ENCODE measurements around the gene PGA4.

Gene PGA4

DNA sequence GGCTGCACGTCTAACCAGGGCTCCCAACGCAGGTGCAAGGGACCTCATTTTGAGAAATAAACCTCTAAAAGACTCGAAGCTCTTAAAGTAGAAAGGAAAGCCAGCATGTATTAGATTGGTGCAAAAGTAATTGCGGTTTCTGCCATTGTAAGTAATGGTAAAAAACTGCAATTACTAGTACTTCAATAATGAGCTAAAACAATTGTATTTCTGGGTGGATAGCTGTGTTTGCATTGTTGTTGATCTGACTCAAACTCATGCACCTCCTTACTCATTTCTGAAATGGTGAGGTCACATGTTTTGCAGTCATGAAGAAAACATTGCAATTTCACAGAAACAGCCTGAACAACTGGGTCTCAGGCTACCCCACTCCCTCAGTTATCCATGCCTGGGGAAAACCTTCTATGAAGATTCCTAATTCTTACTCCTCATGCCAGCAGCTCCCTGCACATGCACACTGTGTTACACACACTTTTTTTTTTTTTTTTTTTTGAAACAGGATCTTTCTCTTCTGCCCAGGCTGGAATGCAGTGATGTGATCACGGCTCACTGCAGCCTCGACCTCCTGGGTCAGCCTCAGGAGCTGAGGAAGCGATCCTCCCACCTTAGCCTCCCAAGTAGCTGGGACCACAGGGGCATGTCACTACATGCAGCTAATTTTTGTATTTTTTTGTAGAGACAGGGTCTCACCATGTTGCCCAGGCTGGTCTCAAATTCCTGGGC lies 48.4 kb downstream of the PGA4 start:
- Histone ChIP-seq H3K4me3 (ENCODE audit: low read depth, low read length) (no peak overlapping the region), H3K36me3 (ENCODE audit: control insufficient read depth in 2 of 2, insufficient read depth in 1 of 2, low read length in 2 of 2) (peaks cover 0 to 16% of the 10 kb centered on the region in 2 experiments; a peak in 1 of 3 replicates), H3K9me3 (ENCODE audit: control insufficient read depth, insufficient read depth, low read depth, low read length) (no peaks in the 10 kb centered on the region), H3K27ac (ENCODE audit: extremely low read depth, low read depth, low read length) (no peak overlapping the region), H3K4me1 (ENCODE audit: control insufficient read depth, insufficient read depth, low read length) (no peaks in the 10 kb centered on the region)
- ChIA-PET POLR2A (interaction anchor here (0.7 kb wide), 1 partner anchor 61 kb away, joined by 4 read pairs; no protein-coding TSS in a partner anchor), CTCF (interaction anchor here (0.8 to 3.6 kb wide), 2 partner anchors 16 to 443 kb away, joined by 3 to 13 read pairs; no protein-coding TSS in a partner anchor)
- TF ChIP-seq, protein P1, sequence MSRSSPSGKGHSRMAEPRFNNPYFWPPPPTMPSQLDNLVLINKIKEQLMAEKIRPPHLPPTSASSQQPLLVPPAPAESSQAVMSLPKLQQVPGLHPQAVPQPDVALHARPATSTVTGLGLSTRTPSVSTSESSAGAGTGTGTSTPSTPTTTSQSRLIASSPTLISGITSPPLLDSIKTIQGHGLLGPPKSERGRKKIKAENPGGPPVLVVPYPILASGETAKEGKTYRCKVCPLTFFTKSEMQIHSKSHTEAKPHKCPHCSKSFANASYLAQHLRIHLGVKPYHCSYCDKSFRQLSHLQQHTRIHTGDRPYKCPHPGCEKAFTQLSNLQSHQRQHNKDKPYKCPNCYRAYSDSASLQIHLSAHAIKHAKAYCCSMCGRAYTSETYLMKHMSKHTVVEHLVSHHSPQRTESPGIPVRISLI (tag by site-specific recombination; IDR thresholded peaks at IDR 0.05): peak; percentile 64; the same call in 1 of the 2 replicates
- TF ChIP-seq KLF1 (tag by site-specific recombination; IDR thresholded peaks at IDR 0.05): no peak

DNA sequence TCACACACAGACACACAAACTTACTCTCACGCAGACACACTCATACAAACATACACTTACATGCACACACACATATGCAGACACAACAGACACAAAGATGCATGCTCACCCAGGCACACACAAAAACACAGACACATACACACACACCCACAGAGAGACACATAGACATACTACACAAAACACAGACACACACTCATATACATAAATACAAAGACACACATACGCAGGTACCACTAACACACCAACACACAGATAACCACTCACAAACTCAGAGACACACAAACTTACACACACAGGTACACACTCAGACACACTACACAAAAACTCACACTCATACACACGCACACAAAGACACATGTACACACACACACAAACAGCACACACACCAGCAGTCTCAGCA lies 50.6 kb downstream of the PGA4 start:
- H3K4me1 ChIP-seq (ENCODE audit: control insufficient read depth, insufficient read depth, low read length): no peaks in the 10 kb centered on the region
- H3K9me3 ChIP-seq (ENCODE audit: control insufficient read depth, insufficient read depth, low read depth, low read length): no peaks in the 10 kb centered on the region
- CTCF ChIA-PET: no interaction called here
- H3K4me3 ChIP-seq (ENCODE audit: low read depth, low read length): no peak overlapping the region
- POLR2A ChIA-PET: interaction anchor here (0.6 kb wide), 1 partner anchor 93 kb away, joined by 3 read pairs; no protein-coding TSS in a partner anchor
- H3K27ac ChIP-seq (ENCODE audit: extremely low read depth, low read depth, low read length): no peak overlapping the region
- peaks cover 0 to 19% of the 10 kb centered on the region in 2 experiments; a peak in 1 of 3 replicates for H3K36me3 ChIP-seq (ENCODE audit: control insufficient read depth in 2 of 2, insufficient read depth in 1 of 2, low read length in 2 of 2)
- TF ChIP-seq ZNF202 (tag by site-specific recombination; IDR thresholded peaks at IDR 0.05; ENCODE audit: borderline replicate concordance) (no peak), PRDM1 (tag by site-specific recombination; IDR thresholded peaks at IDR 0.05) (no peak), ZFP3 (tag by site-specific recombination; IDR thresholded peaks at IDR 0.05; ENCODE audit: low read depth) (no peak), ZNF555 (tag by site-specific recombination; conservative IDR thresholded peaks at IDR 0.05) (no peak)
- TF ChIP-seq, protein P2, sequence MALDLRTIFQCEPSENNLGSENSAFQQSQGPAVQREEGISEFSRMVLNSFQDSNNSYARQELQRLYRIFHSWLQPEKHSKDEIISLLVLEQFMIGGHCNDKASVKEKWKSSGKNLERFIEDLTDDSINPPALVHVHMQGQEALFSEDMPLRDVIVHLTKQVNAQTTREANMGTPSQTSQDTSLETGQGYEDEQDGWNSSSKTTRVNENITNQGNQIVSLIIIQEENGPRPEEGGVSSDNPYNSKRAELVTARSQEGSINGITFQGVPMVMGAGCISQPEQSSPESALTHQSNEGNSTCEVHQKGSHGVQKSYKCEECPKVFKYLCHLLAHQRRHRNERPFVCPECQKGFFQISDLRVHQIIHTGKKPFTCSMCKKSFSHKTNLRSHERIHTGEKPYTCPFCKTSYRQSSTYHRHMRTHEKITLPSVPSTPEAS (tag by site-specific recombination; IDR thresholded peaks at IDR 0.05): peak; percentile 59; the same call in 1 of the 2 replicates
- TF ChIP-seq, protein P3, sequence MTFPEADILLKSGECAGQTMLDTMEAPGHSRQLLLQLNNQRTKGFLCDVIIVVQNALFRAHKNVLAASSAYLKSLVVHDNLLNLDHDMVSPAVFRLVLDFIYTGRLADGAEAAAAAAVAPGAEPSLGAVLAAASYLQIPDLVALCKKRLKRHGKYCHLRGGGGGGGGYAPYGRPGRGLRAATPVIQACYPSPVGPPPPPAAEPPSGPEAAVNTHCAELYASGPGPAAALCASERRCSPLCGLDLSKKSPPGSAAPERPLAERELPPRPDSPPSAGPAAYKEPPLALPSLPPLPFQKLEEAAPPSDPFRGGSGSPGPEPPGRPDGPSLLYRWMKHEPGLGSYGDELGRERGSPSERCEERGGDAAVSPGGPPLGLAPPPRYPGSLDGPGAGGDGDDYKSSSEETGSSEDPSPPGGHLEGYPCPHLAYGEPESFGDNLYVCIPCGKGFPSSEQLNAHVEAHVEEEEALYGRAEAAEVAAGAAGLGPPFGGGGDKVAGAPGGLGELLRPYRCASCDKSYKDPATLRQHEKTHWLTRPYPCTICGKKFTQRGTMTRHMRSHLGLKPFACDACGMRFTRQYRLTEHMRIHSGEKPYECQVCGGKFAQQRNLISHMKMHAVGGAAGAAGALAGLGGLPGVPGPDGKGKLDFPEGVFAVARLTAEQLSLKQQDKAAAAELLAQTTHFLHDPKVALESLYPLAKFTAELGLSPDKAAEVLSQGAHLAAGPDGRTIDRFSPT (tag by site-specific recombination; IDR thresholded peaks at IDR 0.05): no peak

DNA sequence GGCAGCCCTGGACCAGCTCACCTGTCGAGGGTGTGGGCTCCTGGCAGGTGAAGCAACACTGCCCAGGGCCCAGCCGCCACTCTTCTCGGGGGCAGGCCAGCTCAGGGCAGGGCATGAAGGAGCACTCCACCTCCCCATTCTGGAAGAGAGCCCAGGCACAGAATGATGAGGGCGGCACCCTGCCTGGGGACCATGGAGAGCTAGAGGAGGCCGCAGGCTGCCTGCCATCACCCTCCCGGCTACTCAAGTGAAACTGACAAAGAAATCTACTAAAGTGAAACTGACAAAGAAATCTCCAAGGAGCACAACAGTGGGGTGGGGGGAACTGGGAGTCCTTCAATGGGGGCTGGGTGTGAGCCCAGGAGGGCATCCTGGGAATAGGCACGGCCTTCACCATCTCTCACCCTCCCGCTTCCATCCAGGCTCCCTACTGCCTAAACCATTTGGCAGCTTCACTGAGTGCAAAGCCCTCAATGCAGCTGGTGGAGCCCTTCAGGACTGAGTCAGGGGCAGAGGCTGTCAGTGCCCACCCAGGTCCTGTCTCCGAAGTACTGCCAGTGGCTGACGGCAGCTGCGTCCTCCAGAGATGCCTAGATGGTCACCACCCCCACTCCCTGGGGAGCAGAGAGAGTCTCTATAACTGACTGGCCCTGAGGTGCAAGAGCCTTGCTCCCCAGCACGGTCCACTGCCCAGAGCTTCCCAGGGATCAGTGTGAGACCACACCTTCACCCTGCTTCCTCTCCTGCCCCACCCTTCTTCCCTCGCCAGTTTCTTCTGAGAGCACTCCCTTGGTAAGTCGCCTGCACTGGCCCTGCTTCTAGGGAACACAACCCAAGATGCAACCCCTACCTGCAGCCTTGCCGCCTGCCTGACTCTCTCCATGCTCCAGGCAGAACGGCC lies 51.3 kb downstream of the PGA4 start:
- H3K27ac ChIP-seq (ENCODE audit: extremely low read depth, low read depth, low read length): no peak overlapping the region
- H3K4me1 ChIP-seq (ENCODE audit: control insufficient read depth, insufficient read depth, low read length): no peaks in the 10 kb centered on the region
- TF ChIP-seq ZNF292 (tag by site-specific recombination; IDR thresholded peaks at IDR 0.05; ENCODE audit: borderline replicate concordance, low read depth): no peak
- peak; percentile 44 for TF ChIP-seq ZIC2 (tag by site-specific recombination; IDR thresholded peaks at IDR 0.05)
- 0 out of 2 replicates have a peak, but pooled peaks have one; percentile 34 for TF ChIP-seq SCRT2 (tag by site-specific recombination; IDR thresholded peaks at IDR 0.05)
- peaks cover 0 to 21% of the 10 kb centered on the region in 2 experiments; a peak in 1 of 3 replicates for H3K36me3 ChIP-seq (ENCODE audit: control insufficient read depth in 2 of 2, insufficient read depth in 1 of 2, low read length in 2 of 2)
- no peaks in the 10 kb centered on the region for H3K9me3 ChIP-seq (ENCODE audit: control insufficient read depth, insufficient read depth, low read depth, low read length)
- ChIA-PET POLR2A (interaction anchor here (0.6 kb wide), 1 partner anchor 93 kb away, joined by 3 read pairs; no protein-coding TSS in a partner anchor), CTCF (no interaction called here)
- no peak overlapping the region for H3K4me3 ChIP-seq (ENCODE audit: low read depth, low read length)
